H1 (cell line): Measurements from ENCODE around the gene CRIP1. TPM values are rescaled to one million over a fixed set of nuclear protein-coding genes. Genes with fewer than 3 reads are reported as not detected.

Experiments
- CTCF ChIA-PET: fragments of 300-600 bp; sonication (Branson Sonifier 250); formaldehyde crosslinking; loops from one replicate; lab custom pipeline; 2021; ENCODE audit not compliant: partially characterized antibody; lab: Charles Lee
- POLR2A ChIA-PET: fragments of 300-600 bp; sonication (Branson Sonifier 250); formaldehyde crosslinking; loops from one replicate; lab custom pipeline; 2021; ENCODE audit warnings: inconsistent platforms; ENCODE audit not compliant: partially characterized antibody; lab: Charles Lee
- DNase-seq, 2 experiments: peaks; one replicate each; pipeline versions ENCODE4 v3.0.0 to v3.0.0-alpha.2; 2010 to 2022; ENCODE audit warnings: low spot score in 2 of 2, low read depth in 1 of 2, mixed read lengths in 1 of 2
- FAIRE-seq: peaks from 2 replicates; lab custom pipeline; 2011; peaks lifted over from hg19 to GRCh38; lab: Jason Lieb, UNC
- H2AFZ ChIP-seq: 2 replicates; pipeline ENCODE4 v1.8.1; 2012; ENCODE audit warnings: low read length, inconsistent platforms
- H2AK5ac ChIP-seq: 2 replicates; pipeline ENCODE4 v1.6.1; 2013; ENCODE audit warnings: low read depth, low read length
- H2BK120ac ChIP-seq: replicated peaks from 2 replicates; pipeline ENCODE3; 2013; ENCODE audit warnings: low read depth, low read length, inconsistent platforms
- H2BK12ac ChIP-seq: 2 replicates; pipeline ENCODE4 v1.6.1; 2013; ENCODE audit warnings: low read depth, low read length
- H2BK15ac ChIP-seq: 2 replicates; pipeline ENCODE4 v1.6.1; 2013; ENCODE audit warnings: low read length
- H2BK20ac ChIP-seq: 2 replicates; pipeline ENCODE4 v1.6.1; 2013; ENCODE audit warnings: low read length
- H2BK5ac ChIP-seq: 2 replicates; pipeline ENCODE4 v1.6.1; 2013; ENCODE audit warnings: low read depth, low read length
- H3K14ac ChIP-seq: 2 replicates; pipeline ENCODE4 v1.6.1; 2013; ENCODE audit warnings: inconsistent platforms; ENCODE audit not compliant: insufficient read length
- H3K18ac ChIP-seq: 2 replicates; pipeline ENCODE4 v1.6.1; 2013; ENCODE audit warnings: low read length; ENCODE audit errors: extremely low read depth
- H3K23ac ChIP-seq: 2 replicates; pipeline ENCODE4 v1.6.1; 2013; ENCODE audit warnings: inconsistent platforms; ENCODE audit not compliant: insufficient read length
- H3K23me2 ChIP-seq: 2 replicates; pipeline ENCODE4 v1.6.1; 2013; ENCODE audit warnings: low read depth, low read length
- H3K27ac ChIP-seq: 2 replicates; pipeline ENCODE4 v1.6.1; 2011; ENCODE audit warnings: low read depth, low read length, inconsistent platforms
- H3K27me3 ChIP-seq, 4 experiments: replicated peaks in 1 of 4; 1 replicate in 1 of 4; 2 replicates in 3 of 4; pipeline versions ENCODE4 v1.6.1 to v1.8.1; 2011 to 2013; ENCODE audit warnings: low read length in 3 of 4, mild to moderate bottlenecking in 3 of 4, inconsistent platforms in 2 of 4, mixed read lengths in 2 of 4, moderate library complexity in 1 of 4; ENCODE audit not compliant: control insufficient read depth in 3 of 4, insufficient read depth in 3 of 4; ENCODE audit errors: extremely low read depth in 1 of 4
- H3K36me3 ChIP-seq, 4 experiments: 2 replicates each; pipeline versions ENCODE4 v1.6.1 to v1.8.1; 2011 to 2013; ENCODE audit warnings: mild to moderate bottlenecking in 4 of 4, low read length in 3 of 4, moderate library complexity in 2 of 4, control low read depth in 1 of 4, inconsistent platforms in 1 of 4; ENCODE audit not compliant: insufficient read depth in 4 of 4, control insufficient read depth in 2 of 4
- H3K4ac ChIP-seq: replicated peaks from 2 replicates; pipeline ENCODE3; 2013; ENCODE audit warnings: low read length, low read depth, mixed read lengths, inconsistent platforms; ENCODE audit not compliant: insufficient read length
- H3K4me1 ChIP-seq, 4 experiments: replicated peaks in 1 of 4; 1 replicate in 1 of 4; 2 replicates in 3 of 4; pipeline versions ENCODE4 v1.6.1 to v1.8.1; 2011 to 2013; ENCODE audit warnings: low read length in 3 of 4, inconsistent platforms in 2 of 4, mixed read lengths in 1 of 4; ENCODE audit not compliant: insufficient read depth in 4 of 4, control insufficient read depth in 3 of 4
- H3K4me2 ChIP-seq, 2 experiments: 2 replicates each; pipeline versions ENCODE4 v1.6.1 to v1.8.1; 2011 to 2013; ENCODE audit warnings: low read depth in 2 of 2, low read length in 2 of 2, control low read depth in 1 of 2, inconsistent platforms in 1 of 2, mild to moderate bottlenecking in 1 of 2; ENCODE audit not compliant: insufficient read depth in 1 of 2
- H3K4me3 ChIP-seq, 4 experiments: fragments of 200-600, 300-600 bp in 1 of 4; sonication (generic), shearing (Covaris generic), sonication (Bioruptor Twin) in 1 of 4; 2 replicates each; pipeline versions ENCODE4 v1.5.1 to v1.8.1; 2011 to 2016; ENCODE audit warnings: low read length in 4 of 4, low read depth in 3 of 4, control low read depth in 2 of 4, inconsistent platforms in 2 of 4, mild to moderate bottlenecking in 2 of 4, mixed read lengths in 1 of 4, moderate library complexity in 1 of 4; ENCODE audit not compliant: insufficient read depth in 2 of 4; ENCODE audit errors: extremely low read depth in 1 of 4
- H3K56ac ChIP-seq: replicated peaks from 2 replicates; pipeline ENCODE3; 2013; ENCODE audit warnings: low read depth, mild to moderate bottlenecking, mixed read lengths, low read length, inconsistent platforms; ENCODE audit not compliant: insufficient read length
- H3K79me1 ChIP-seq: 2 replicates; pipeline ENCODE4 v1.6.1; 2013; ENCODE audit warnings: low read depth, low read length, control low read depth
- H3K79me2 ChIP-seq, 2 experiments: 2 replicates each; pipeline versions ENCODE4 v1.6.1 to v1.8.1; 2012 to 2013; ENCODE audit warnings: low read length in 2 of 2, mild to moderate bottlenecking in 2 of 2, inconsistent platforms in 1 of 2; ENCODE audit not compliant: insufficient read depth in 2 of 2, control insufficient read depth in 1 of 2
- H3K9ac ChIP-seq, 4 experiments: replicated peaks in 1 of 4; 1 replicate in 1 of 4; 2 replicates in 3 of 4; pipeline versions ENCODE4 v1.6.1 to v1.8.1; 2011 to 2013; ENCODE audit warnings: low read depth in 3 of 4, low read length in 3 of 4, control low read depth in 2 of 4, mild to moderate bottlenecking in 2 of 4, moderate library complexity in 2 of 4, inconsistent platforms in 1 of 4; ENCODE audit errors: extremely low read depth in 1 of 4
- H3K9me3 ChIP-seq, 2 experiments: 2 replicates each; pipeline versions ENCODE4 v1.6.1 to v1.8.1; 2012 to 2013; ENCODE audit warnings: mild to moderate bottlenecking in 2 of 2, moderate library complexity in 2 of 2, control low read depth in 1 of 2, inconsistent platforms in 1 of 2, low read depth in 1 of 2, low read length in 1 of 2, mixed read lengths in 1 of 2; ENCODE audit not compliant: insufficient read depth in 2 of 2
- H4K20me1 ChIP-seq, 2 experiments: replicated peaks in 1 of 2; 2 replicates each; pipeline versions ENCODE3 to v1.8.1; 2011 to 2013; ENCODE audit warnings: inconsistent platforms in 2 of 2, low read length in 2 of 2, mild to moderate bottlenecking in 1 of 2; ENCODE audit not compliant: insufficient read depth in 2 of 2, control insufficient read depth in 1 of 2
- H4K5ac ChIP-seq: 2 replicates; pipeline ENCODE4 v1.6.1; 2013; ENCODE audit warnings: low read length, low read depth, mixed read lengths, inconsistent platforms; ENCODE audit not compliant: insufficient read length
- H4K8ac ChIP-seq: 2 replicates; pipeline ENCODE4 v1.8.0; 2013; ENCODE audit warnings: mild to moderate bottlenecking, moderate library complexity, low read length, inconsistent platforms; ENCODE audit not compliant: insufficient read depth; ENCODE audit errors: extremely low read depth
- H4K91ac ChIP-seq: replicated peaks from 2 replicates; pipeline ENCODE3; 2013; ENCODE audit warnings: low read length, mixed read lengths, inconsistent platforms; ENCODE audit not compliant: insufficient read length
- BACH1 ChIP-seq: IDR thresholded peaks from 2 replicates; pipeline ENCODE4 v1.6.1; 2012; ENCODE audit warnings: low read length, improper control_type of control experiment
- CHD2 ChIP-seq: IDR thresholded peaks from 2 replicates; pipeline ENCODE4 v1.6.1; 2012; ENCODE audit warnings: low read length, improper control_type of control experiment
- CTCF ChIP-seq, 3 experiments: IDR thresholded peaks; 1 replicate in 2 of 3; 2 replicates in 1 of 3; pipeline versions ENCODE4 v1.5.1 to v1.6.1; 2011; ENCODE audit warnings: low read length in 3 of 3, mild to moderate bottlenecking in 3 of 3, inconsistent platforms in 2 of 3, low read depth in 1 of 3, moderate library complexity in 1 of 3; ENCODE audit not compliant: insufficient read depth in 1 of 3; ENCODE audit errors: control extremely low read depth in 1 of 3
- POLR2A ChIP-seq, 2 experiments: IDR thresholded peaks; 1 replicate in 1 of 2; 2 replicates in 1 of 2; pipeline ENCODE4 v1.6.1; 2011; ENCODE audit warnings: low read depth in 2 of 2, low read length in 2 of 2, mild to moderate bottlenecking in 2 of 2; ENCODE audit errors: control extremely low read depth in 1 of 2
- RNF2 ChIP-seq: fragments of 200-900, 300-1000 bp; sonication (generic); IDR thresholded peaks from 2 replicates; pipeline ENCODE4 v1.7.1; 2016; ENCODE audit warnings: borderline replicate concordance, low read depth, mild to moderate bottlenecking, antibody characterized with exemption, low read length; ENCODE audit not compliant: poor library complexity, severe bottlenecking; ENCODE audit errors: missing control alignments
- SAP30 ChIP-seq: fragments of 300-600 bp; sonication (generic); IDR thresholded peaks from 2 replicates; pipeline ENCODE4 v1.7.1; 2012; ENCODE audit warnings: low read length, moderate library complexity, mild to moderate bottlenecking, inconsistent platforms; ENCODE audit not compliant: insufficient read depth, insufficient replicate concordance
- SP4 ChIP-seq: IDR thresholded peaks from 2 replicates; pipeline ENCODE4 v1.6.1; 2012; ENCODE audit warnings: low read length, inconsistent platforms
- TAF1 ChIP-seq: IDR thresholded peaks from 2 replicates; pipeline ENCODE4 v1.6.1; 2011; ENCODE audit warnings: mild to moderate bottlenecking, low read depth, low read length
- TCF12 ChIP-seq: IDR thresholded peaks from 2 replicates; pipeline ENCODE4 v1.6.1; 2011; ENCODE audit warnings: low read depth, mild to moderate bottlenecking, low read length
- WGBS, 2 experiments: shearing (Covaris generic) in 1 of 2; methylation state at CpG; one replicate each; pipeline versions ENCODE4 v1.1.6 to v1.1.7; 2013 to 2015; ENCODE audit warnings: low lambda C conversion rate in 2 of 2, mixed read lengths in 2 of 2, inconsistent platforms in 1 of 2, low coverage in 1 of 2, missing lambda C conversion rate in 1 of 2; ENCODE audit not compliant: insufficient replicate concordance in 2 of 2, insufficient coverage in 1 of 2, insufficient read length in 1 of 2; ENCODE audit errors: extremely low coverage in 1 of 2, missing lambda C conversion rate in 1 of 2; 5-methylcytosine and 5-hydroxymethylcytosine counted together
- polyA plus RNA-seq, 7 experiments: library from polyadenylated mRNA; depleted of rRNA in 3 of 7; stranded (reverse) in 5 of 7; unstranded in 2 of 7; fragments of >200 nt in 5 of 7; fragments of 200-250 nt in 2 of 7; gene quantifications; 1 replicate in 5 of 7; 2 replicates in 1 of 7; 4 replicates in 1 of 7; pipeline versions ENCODE4 v1.2.1 to v1.2.3, GENCODE V29; 2011 to 2013; ENCODE audit warnings: missing spikeins in 2 of 7, mixed read lengths in 2 of 7
- total RNA-seq: library from RNA; stranded (reverse); fragmentation: NEBNext Ultra II Directional; extraction: Animal tissue kit (Norgen Biotek cat#: 25700); gene quantifications from 2 replicates; pipeline ENCODE4 v1.2.1, GENCODE V29; 2021

CRIP1 gene
- total and polyA plus RNA-seq, 2 of the 8 experiments (the other 6 are each of a cell fraction or from before 2014, with no cell fraction given) = 1.2 to 2.2 TPM

- Histone ChIP-seq H3K36me3 (peaks cover 0 to 3% (median 0%) of the 10 kb centered on the region in 4 experiments; a peak in 1 of 8 replicates), H3K56ac (no peak overlapping the region), H3K23me2 (peaks cover 2% of the 10 kb centered on the region; the same call in 1 of the 2 replicates), H3K14ac (no peak overlapping the region), H3K9me3 (no peaks in the 10 kb centered on the region), H2AFZ (no peak overlapping the region), H2BK20ac (no peak overlapping the region), H2BK5ac (peak overlapping the region; percentile 24; the same call in 1 of the 2 replicates), H3K4me1 (peaks cover 0 to 35% (median 20%) of the 10 kb centered on the region in 4 experiments; a peak in 5 of 7 replicates), H3K4me2 (peak overlapping the region; percentile 21 to 84; a peak in 3 of 4 replicates), H3K79me1 (no peaks in the 10 kb centered on the region), H4K5ac (no peak overlapping the region), H2BK12ac (peak overlapping the region; percentile 80; the same call in 1 of the 2 replicates), H3K27ac (no peak overlapping the region), H4K20me1 (peaks cover 4 to 12% of the 10 kb centered on the region in 2 experiments), H2BK120ac (no peak overlapping the region), H3K79me2 (no peaks in the 10 kb centered on the region), H2BK15ac (no peak overlapping the region), H4K91ac (no peak overlapping the region), H3K4ac (no peak overlapping the region), H3K18ac (no peak overlapping the region), H3K27me3 (peaks cover 50 to 99% (median 82%) of the 10 kb centered on the region in 4 experiments), H3K23ac (no peak overlapping the region), H3K4me3 (peak overlapping the region in 2 of 4 experiments; percentile 14 to 25; a peak in 4 of 8 replicates), H2AK5ac (no peak overlapping the region), H4K8ac (peak overlapping the region; percentile 92; the same call in 1 of the 2 replicates), H3K9ac (peak overlapping the region in 1 of 4 experiments; percentile 56; a peak in 3 of 7 replicates)
- ChIA-PET CTCF (interaction anchor here (0.8 to 5.0 kb wide), 19 partner anchors 8 to 309 kb away, joined by 3 to 70 read pairs (median 5); no protein-coding TSS in a partner anchor), POLR2A (interaction anchor here (0.5 to 1.6 kb wide), 7 partner anchors 8 to 323 kb away, joined by 3 to 8 read pairs (median 4); no protein-coding TSS in a partner anchor)
- DNase-seq = peak in 1 of 2 experiments; percentile 81
- no peak for FAIRE-seq
- WGBS, 2 experiments = 9% methylated on average over 15 of the region's 18 CpGs; no CpG with 5 or more reads in 1 of the 2 experiments
- no peak for TF ChIP-seq RNF2
- TF ChIP-seq SP4 = no peak
- TF ChIP-seq SAP30 = peak; percentile 34
- TF ChIP-seq CHD2 = peak; percentile 55
- peak; percentile 38; the same call in 1 of the 2 replicates for TF ChIP-seq TAF1
- TF ChIP-seq POLR2A (IDR thresholded peaks at IDR 0.05; ENCODE audit: control extremely low read depth in 1 of 2, low read depth in 2 of 2, low read length in 2 of 2) = peak in 1 of 2 experiments; percentile 20; a peak in 2 of 3 replicates
- TF ChIP-seq BACH1 = no peak
- TF ChIP-seq CTCF (IDR thresholded peaks at IDR 0.05; ENCODE audit: control extremely low read depth in 1 of 3, insufficient read depth in 1 of 3, low read depth in 1 of 3, low read length in 3 of 3) = peak in 1 of 3 experiments; percentile 32; a peak in 1 of 4 replicates
- no peak for TF ChIP-seq TCF12
These were observed 4.7 kb upstream of the CRIP1 start for GRCh38 chr14:105481886-105482457.
